IMR-90 (cell line): ENCODE data around the gene NUDT4B.
"Not testable (repeated sequence)": the region's sequence is repeated elsewhere in the genome, so short reads cannot be mapped to it uniquely, and the experiment has no call there.

Experiments used
- CTCF ChIP-seq: conservative IDR thresholded peaks from 2 replicates; pipeline ENCODE4 v1.5.1; 2012; ENCODE audit warnings: mild to moderate bottlenecking, low read depth, low read length, improper control_type of control experiment
- MXI1 ChIP-seq: IDR thresholded peaks from 2 replicates; pipeline ENCODE4 v1.6.1; 2012; ENCODE audit warnings: low read depth, mild to moderate bottlenecking, low read length, moderate library complexity, borderline replicate concordance
- POLR2A ChIP-seq: IDR thresholded peaks from 2 replicates; pipeline ENCODE4 v1.6.1; 2012; ENCODE audit warnings: mild to moderate bottlenecking, low read depth, low read length

- not testable (repeated sequence) for TF ChIP-seq CTCF, POLR2A, MXI1
Observed at GRCh38 chr1:148760206-148760605, 11.6 kb downstream of the NUDT4B start.
